ENCODE data around the gene DCAF5. TPM values are rescaled to one million over a fixed set of nuclear protein-coding genes. Genes with fewer than 3 reads are reported as not detected.
A peak's percentile ranks its signal among the peaks of the same experiment; 100 is the strongest.

DCAF5 gene
- total RNA-seq, 1 donor from 2014 or later = 48.3 TPM

DNA sequence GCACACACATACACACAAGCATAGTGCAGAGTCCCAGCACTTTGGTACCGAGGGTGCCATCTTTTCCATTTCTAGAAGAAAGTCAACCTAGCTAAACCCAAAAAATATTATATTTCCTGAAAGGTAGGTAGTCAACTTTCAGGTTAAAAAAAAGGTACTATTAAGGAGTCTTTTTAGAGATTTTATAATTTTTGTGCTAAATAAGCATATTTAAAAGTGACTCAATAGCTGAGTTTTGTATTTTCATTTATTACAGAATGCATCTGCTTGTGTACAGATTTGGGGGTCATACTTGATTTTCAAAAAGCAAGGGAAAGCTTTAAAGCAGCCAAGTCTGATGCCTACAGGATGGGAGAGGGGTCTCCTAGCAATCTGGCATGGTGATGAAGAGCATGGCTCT, 34.6 kb downstream of the DCAF5 start:
- H3K27me3 Mint-ChIP-seq (ENCODE audit: low read depth) = no peaks in the 10 kb centered on the region
- peaks cover 3% of the 10 kb centered on the region for H3K4me1 Mint-ChIP-seq (ENCODE audit: low read depth)
- no peak overlapping the region for H3K27ac Mint-ChIP-seq (ENCODE audit: unreplicated experiment)
- H3K9me3 Mint-ChIP-seq (ENCODE audit: low read depth) = no peaks in the 10 kb centered on the region
- H3K4me3 Mint-ChIP-seq (ENCODE audit: unreplicated experiment) = no peak overlapping the region
- DNase-seq (ENCODE audit: low spot score) = no peak
- peaks cover 23% of the 10 kb centered on the region for H3K36me3 Mint-ChIP-seq (ENCODE audit: low read depth)
- TF ChIP-seq, protein P1, sequence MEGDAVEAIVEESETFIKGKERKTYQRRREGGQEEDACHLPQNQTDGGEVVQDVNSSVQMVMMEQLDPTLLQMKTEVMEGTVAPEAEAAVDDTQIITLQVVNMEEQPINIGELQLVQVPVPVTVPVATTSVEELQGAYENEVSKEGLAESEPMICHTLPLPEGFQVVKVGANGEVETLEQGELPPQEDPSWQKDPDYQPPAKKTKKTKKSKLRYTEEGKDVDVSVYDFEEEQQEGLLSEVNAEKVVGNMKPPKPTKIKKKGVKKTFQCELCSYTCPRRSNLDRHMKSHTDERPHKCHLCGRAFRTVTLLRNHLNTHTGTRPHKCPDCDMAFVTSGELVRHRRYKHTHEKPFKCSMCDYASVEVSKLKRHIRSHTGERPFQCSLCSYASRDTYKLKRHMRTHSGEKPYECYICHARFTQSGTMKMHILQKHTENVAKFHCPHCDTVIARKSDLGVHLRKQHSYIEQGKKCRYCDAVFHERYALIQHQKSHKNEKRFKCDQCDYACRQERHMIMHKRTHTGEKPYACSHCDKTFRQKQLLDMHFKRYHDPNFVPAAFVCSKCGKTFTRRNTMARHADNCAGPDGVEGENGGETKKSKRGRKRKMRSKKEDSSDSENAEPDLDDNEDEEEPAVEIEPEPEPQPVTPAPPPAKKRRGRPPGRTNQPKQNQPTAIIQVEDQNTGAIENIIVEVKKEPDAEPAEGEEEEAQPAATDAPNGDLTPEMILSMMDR (IDR thresholded peaks at IDR 0.05) = no peak

DNA sequence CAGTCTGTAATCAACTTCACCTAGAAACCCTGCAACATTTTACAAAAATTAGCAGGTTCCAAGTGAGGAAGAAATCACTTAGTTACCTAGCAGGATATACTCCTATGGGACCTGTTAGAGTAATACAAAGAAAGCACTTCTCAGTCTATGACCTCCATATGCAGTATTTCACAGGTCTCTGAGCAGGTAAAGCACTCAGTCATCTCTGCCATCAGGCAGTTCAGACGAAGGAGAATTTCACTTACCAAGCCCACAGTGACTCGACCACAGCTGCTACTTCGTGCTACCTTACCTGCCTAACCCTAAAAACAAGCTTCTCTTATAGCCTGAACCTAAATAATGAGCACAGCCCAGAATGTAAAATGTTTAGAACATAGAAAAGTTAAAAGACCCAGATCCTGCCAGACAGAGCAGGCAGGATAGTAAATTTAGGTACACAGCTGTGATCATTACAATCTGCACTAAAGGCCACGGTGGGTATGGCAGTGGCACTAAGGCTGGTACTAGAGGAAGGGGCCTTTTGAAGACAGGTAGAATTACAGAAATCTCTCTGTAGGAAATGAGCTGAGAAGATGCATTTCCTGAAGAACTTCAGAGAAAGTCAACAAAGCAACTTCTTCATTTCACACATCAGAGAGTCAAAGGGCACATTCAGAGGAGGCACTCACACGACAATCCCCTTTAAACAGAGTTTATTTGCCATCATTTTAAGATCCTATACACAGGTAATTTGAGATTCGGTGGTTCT, 35.7 kb downstream of the DCAF5 start:
- TF ChIP-seq, protein P1 (IDR thresholded peaks at IDR 0.05) = no peak
- no peak for DNase-seq (ENCODE audit: low spot score)
- Mint-ChIP-seq H3K9me3 (ENCODE audit: low read depth) (no peaks in the 10 kb centered on the region), H3K36me3 (ENCODE audit: low read depth) (peaks cover 24% of the 10 kb centered on the region), H3K4me1 (ENCODE audit: low read depth) (peaks cover 11% of the 10 kb centered on the region), H3K27ac (ENCODE audit: unreplicated experiment) (no peak overlapping the region), H3K27me3 (ENCODE audit: low read depth) (no peaks in the 10 kb centered on the region), H3K4me3 (ENCODE audit: unreplicated experiment) (no peak overlapping the region)

DNA sequence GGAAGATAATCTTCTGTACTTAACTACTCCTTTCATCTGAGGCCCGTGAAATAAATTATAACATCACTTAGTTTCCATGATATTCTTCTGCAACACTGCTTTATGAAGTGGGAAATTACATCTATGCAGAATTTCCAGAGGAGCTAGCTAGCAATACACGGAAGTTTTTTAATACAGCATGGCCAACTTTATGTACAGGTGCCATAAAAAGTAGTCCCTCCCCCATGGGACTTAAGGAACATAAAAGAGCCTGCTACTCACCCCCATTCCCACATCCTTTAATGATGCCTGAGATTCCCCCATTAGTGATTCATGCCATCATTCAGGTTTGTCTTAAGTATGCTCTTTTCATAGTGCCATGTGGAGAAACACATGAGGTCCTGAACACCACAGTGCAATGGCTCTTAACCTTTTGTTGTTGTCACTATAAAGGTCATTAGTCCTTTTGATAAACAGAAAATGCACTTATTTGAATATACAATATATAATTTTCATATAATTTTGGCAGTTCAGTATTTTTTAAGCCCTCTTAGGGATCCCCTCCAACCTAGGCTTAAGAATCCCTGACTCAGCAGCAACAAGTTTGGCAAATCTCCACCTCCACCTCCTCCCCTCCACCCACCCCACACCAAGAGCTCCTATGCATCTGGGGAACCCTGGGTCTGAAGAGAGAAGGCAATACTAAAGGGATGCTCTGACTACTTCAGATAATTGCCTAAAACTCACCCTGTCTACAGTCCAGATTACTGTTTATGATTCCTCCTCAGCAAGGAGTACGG, 37.3 kb downstream of the DCAF5 start:
- H3K27ac Mint-ChIP-seq (ENCODE audit: unreplicated experiment) = no peak overlapping the region
- H3K4me3 Mint-ChIP-seq (ENCODE audit: unreplicated experiment) = no peak overlapping the region
- no peaks in the 10 kb centered on the region for H3K27me3 Mint-ChIP-seq (ENCODE audit: low read depth)
- peaks cover 14% of the 10 kb centered on the region for H3K36me3 Mint-ChIP-seq (ENCODE audit: low read depth)
- TF ChIP-seq, protein P1 (IDR thresholded peaks at IDR 0.05) = no peak
- peaks cover 23% of the 10 kb centered on the region for H3K4me1 Mint-ChIP-seq (ENCODE audit: low read depth)
- H3K9me3 Mint-ChIP-seq (ENCODE audit: low read depth) = no peaks in the 10 kb centered on the region
- no peak for DNase-seq (ENCODE audit: low spot score)

DNA sequence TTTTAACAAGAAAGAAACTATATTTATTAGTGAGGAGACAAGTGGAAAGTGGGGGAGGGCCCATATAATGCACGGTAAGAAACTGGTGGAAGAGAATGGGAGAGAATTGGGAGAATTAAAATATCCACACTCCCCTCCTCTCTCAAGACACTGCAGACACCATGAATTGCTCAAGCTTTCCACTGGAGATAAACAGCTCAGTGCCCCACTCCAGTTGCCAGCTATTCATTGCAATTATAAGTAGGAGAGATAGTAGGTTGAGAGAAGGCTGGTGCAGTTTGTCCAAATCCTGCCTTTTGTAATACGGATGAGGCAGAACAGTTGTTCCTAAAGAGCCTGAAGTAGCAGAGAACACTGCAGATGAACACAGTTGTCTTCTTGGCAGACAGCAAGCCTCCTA, 38.2 kb downstream of the DCAF5 start:
- H3K27me3 Mint-ChIP-seq (ENCODE audit: low read depth) = no peaks in the 10 kb centered on the region
- DNase-seq (ENCODE audit: low spot score) = no peak
- peaks cover 14% of the 10 kb centered on the region for H3K36me3 Mint-ChIP-seq (ENCODE audit: low read depth)
- TF ChIP-seq, protein P1 (IDR thresholded peaks at IDR 0.05) = no peak
- H3K27ac Mint-ChIP-seq (ENCODE audit: unreplicated experiment) = no peak overlapping the region
- H3K4me1 Mint-ChIP-seq (ENCODE audit: low read depth) = peaks cover 23% of the 10 kb centered on the region
- no peak overlapping the region for H3K4me3 Mint-ChIP-seq (ENCODE audit: unreplicated experiment)
- H3K9me3 Mint-ChIP-seq (ENCODE audit: low read depth) = no peaks in the 10 kb centered on the region

DNA sequence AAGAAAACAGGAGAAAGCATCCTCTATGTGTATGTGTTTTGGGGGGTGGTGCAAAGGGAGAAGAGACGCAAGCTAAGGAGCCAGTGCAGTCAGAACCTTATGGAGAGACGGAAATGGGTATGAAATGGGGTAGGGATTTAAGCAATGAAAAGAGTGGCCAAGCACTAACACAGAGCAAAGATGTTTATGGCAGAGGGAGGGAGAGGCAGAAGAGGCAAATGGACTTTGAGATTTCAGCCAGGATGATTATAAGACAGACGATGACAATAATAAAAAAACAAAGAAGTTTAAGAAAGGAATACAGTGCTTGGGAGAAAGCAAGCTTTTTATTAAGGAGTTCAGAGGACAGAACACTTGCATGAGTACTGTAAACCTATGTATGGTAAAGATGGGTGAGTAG, 44.6 kb downstream of the DCAF5 start:
- H3K4me3 Mint-ChIP-seq (ENCODE audit: unreplicated experiment) = no peak overlapping the region
- no peaks in the 10 kb centered on the region for H3K27me3 Mint-ChIP-seq (ENCODE audit: low read depth)
- H3K9me3 Mint-ChIP-seq (ENCODE audit: low read depth) = no peaks in the 10 kb centered on the region
- H3K36me3 Mint-ChIP-seq (ENCODE audit: low read depth) = peaks cover 5% of the 10 kb centered on the region
- TF ChIP-seq, protein P1 (IDR thresholded peaks at IDR 0.05) = no peak
- peaks cover 37% of the 10 kb centered on the region for H3K4me1 Mint-ChIP-seq (ENCODE audit: low read depth)
- H3K27ac Mint-ChIP-seq (ENCODE audit: unreplicated experiment) = peak overlapping the region; percentile 3
- no peak for DNase-seq (ENCODE audit: low spot score)

Measured in chondrocyte (in vitro differentiated cells).